Measurements from ENCODE around the gene EID3. TPM values are rescaled to one million over a fixed set of nuclear protein-coding genes. Genes with fewer than 3 reads are reported as not detected.
"Not testable (repeated sequence)": the region's sequence is repeated elsewhere in the genome, so short reads cannot be mapped to it uniquely, and the experiment has no call there.

EID3 gene
- total RNA-seq = 2.1 TPM
- long read RNA-seq = 0 reads

DNA sequence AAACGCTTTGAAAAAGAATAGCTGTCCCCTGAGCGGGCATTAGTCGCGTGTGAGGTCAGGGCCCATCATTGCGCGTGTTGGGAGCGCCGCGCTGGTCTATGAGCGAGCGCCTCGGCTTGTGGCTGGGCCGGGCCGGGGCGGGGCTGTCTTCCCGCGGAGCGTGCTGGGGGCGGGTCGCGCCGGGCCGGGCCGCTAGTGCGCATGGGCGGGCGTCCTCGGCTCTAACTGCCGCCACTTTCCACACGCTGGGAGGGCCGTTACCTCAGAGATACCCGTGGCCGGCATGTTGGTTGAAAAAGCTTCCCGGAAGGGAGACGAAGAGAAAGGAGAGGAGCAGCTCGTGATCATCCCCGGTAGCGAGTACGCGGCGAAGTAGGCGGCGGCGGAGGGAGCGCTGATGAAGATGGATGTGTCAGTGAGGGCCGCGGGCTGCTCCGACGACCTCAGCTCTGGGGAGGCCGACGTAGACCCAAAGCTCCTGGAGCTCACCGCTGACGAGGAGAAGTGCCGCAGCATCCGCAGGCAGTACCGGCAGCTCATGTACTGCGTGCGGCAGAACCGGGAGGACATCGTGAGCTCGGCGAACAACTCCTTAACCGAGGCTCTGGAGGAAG lies at the start of gene EID3:
Gene EID3 (plus strand): TSS at position 202 of the 614 bp plus-strand sequence. CDS start 196 bp downstream, at position 398.
- intact Hi-C loops (cut with DNase I) = loop anchor here (2.0 to 5.0 kb wide), 2 partner anchors 15 to 86 kb away; partner anchors contain the start of gene TXNRD1
- peak; percentile 96 for DNase-seq (ENCODE audit: low spot score)

DNA sequence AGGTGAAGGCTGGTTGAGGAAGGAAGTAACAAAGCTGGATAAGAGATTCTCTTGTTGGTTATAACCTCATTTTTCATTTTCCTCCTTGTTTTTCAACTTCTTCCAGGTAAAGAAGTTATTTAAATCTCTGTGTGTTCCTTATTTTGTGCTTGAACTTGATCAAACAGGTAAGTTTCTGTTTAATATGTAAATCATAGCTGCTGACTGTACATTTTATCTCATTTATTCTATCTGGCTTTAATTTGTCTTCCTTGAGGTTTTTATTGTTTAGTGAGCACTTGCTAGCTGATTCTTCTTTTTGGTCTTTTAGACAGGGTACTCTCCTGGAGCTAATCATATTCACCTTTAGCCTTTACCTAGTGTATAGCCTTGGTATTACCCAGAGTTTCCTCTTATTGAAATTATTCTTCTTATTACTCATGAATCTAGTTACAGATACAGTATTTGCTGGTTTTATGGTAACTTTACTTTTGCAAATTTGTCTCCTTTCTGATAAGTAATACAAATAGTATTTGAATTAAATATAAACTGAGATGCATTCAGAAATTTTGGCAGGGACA lies 45.5 kb upstream of the EID3 start:
- no peak for DNase-seq (ENCODE audit: low spot score)
- intact Hi-C loops (cut with DNase I) = no loop called here

- intact Hi-C loops (cut with DNase I) = no loop called here
- no peak for DNase-seq (ENCODE audit: low spot score)
Measured at GRCh38 chr12:104258476-104259067, 45.0 kb upstream of the EID3 start.

GRCh38 chr12:104263026-104263425 lies 40.5 kb upstream of the EID3 start:
- intact Hi-C loops (cut with DNase I) = no loop called here
- no peak for DNase-seq (ENCODE audit: low spot score)

DNA sequence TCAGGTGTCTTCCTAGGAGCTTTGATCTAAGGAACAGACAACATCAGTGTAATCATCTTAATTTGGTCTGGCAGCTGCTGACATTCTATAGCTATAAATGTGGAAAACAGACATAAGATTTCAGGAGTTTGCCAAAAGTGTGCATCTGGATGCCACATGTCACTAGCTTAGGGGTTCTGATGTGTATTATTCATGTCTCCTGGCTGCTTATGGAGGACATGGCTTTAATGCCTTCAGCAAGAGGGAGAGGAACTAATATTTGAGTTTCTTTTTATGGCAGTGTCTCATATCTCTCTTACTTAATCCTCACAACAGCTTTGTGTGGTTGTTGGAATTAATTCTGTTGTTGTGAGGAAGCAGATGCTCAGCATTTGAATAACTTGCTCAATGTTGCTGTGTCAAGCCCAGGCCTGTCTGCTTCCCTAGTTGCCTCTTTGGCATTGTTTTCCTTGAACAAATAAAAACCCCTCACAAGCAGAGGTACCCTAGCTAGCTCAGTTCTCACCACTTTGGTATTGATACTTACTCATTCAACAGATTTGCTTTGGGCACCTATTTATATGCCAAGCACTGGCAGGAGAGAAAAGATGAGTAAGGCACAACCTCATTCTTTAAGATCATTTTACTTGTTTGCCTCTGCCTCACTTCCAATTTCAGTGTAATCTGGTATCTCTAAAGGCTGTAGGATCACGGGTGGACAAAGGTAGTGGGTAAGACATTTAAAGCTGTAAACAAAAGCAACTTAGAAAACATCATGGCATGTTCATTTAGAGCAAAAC lies 39.8 kb upstream of the EID3 start:
- intact Hi-C loops (cut with DNase I) = no loop called here

DNA sequence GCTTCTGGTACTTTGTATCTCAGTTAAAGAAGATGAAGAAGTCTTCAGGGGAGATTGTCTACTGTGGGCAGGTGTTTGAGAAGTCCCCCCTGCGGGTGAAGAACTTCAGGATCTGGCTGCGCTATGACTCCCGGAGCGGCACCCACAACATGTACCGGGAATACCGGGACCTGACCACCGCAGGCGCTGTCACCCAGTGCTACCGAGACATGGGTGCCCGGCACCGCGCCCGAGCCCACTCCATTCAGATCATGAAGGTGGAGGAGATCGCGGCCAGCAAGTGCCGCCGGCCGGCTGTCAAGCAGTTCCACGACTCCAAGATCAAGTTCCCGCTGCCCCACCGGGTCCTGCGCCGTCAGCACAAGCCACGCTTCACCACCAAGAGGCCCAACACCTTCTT lies 38.1 kb upstream of the EID3 start:
- DNase-seq (ENCODE audit: low spot score); intact Hi-C loops (cut with DNase I): not testable (repeated sequence)

More for the DNA sequence above, 39.8 kb upstream of the EID3 start:
- DNase-seq (ENCODE audit: low spot score) = no peak

DNA sequence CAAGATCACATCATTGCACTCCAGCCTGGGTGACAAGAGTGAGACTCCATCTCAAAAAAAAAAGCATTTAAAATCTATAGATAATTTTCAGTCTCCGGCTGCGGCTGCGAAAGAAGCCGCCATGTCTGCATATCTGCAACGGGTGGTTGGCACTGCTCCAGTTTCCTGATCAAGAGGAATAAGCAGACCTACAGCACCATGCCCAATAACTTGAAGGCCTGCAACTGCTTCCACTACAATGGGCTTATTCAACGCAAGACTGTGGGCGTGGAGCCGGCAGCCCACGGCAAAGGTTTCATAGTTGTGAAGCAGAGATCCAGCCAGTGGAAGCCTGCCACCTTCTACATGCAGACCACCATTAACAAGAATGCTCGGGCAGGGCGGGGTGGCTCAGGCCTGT lies 30.6 kb upstream of the EID3 start:
- intact Hi-C loops (cut with DNase I) = no loop called here
- no peak for DNase-seq (ENCODE audit: low spot score)

DNA sequence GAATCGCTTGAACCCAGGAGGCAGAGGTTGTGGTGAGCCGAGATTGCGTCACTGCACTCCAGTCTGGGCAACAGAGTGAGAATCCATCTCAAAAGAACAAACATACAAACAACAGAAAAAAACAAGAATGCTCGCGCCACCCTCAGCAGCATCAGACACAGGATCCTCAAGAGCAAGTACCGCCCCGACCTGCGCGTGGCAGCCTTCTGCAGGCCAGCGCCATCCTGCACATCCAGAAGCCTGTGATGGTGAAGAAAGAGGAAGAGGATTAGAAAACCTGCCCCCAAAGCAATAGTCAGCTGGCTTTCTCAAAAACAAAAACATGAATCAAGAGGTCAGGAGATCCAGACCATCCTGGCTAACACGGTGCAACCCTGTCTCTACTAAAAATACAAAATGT lies 30.0 kb upstream of the EID3 start:
- intact Hi-C loops (cut with DNase I) = no loop called here
- DNase-seq (ENCODE audit: low spot score) = no peak

DNA sequence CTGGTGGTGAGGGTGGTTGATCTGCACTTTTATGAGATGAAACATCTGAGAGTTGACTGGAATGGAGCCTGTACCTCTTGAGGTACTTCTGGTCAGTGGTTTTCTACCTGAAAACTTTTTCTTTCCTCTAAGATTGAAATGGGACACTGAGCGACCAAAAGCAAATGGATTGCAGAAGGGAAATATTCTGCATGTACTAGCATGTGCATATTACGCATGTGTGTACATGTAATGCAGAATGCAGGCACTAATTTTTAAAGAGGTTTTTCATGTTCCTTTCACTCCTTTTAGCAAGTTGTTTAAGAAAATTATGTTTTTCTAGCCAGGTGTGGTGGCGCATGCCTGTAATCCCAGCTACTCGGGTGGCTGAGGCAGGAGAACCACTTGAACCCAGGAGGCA lies 28.7 kb upstream of the EID3 start:
- intact Hi-C loops (cut with DNase I) = no loop called here
- DNase-seq (ENCODE audit: low spot score) = no peak

DNA sequence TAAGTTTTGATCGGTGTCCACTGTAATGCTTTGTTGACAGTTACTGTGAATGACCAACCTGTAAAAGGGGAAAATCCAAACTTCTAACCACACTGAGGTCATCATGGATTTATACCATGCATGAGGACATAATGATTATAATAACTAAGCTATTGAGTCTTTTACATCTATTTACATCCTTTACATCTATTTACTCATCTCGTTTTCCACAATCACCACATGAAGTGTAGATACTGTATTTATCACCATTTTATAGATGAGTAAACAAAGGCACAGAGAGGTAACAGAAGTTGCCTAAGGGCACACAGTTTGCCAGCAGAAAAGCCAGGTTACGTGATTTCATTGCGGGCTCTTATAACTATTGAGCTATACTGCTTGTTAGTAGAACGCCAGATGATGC lies 27.9 kb upstream of the EID3 start:
- intact Hi-C loops (cut with DNase I) = no loop called here
- no peak for DNase-seq (ENCODE audit: low spot score)

GRCh38 chr12:104276273-104277131 lies 27.0 kb upstream of the EID3 start:
- no peak for DNase-seq (ENCODE audit: low spot score)
- intact Hi-C loops (cut with DNase I) = no loop called here

- intact Hi-C loops (cut with DNase I) = no loop called here
- DNase-seq (ENCODE audit: low spot score) = no peak
Measured at GRCh38 chr12:104279164-104279563, 24.4 kb upstream of the EID3 start.

DNA sequence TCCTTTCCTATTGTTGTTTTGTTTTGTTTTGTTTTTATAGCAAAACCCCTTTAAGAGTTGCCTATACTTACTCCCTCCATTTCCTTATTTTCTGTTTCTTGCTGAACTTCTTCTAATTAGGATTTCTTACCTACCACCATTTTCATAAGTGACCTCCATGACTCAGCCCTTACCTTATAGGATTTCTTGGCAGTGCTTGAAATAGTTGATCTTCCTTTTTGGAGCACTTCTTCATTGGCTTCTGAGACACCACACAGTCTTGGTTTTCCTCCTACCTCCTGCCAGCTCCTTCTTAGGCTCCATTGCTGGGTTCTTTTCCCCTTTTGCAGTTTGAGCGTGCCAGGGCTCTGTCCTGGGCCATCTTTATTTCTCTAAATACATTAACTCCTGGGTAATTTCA lies 23.4 kb upstream of the EID3 start:
- intact Hi-C loops (cut with DNase I) = no loop called here

DNA sequence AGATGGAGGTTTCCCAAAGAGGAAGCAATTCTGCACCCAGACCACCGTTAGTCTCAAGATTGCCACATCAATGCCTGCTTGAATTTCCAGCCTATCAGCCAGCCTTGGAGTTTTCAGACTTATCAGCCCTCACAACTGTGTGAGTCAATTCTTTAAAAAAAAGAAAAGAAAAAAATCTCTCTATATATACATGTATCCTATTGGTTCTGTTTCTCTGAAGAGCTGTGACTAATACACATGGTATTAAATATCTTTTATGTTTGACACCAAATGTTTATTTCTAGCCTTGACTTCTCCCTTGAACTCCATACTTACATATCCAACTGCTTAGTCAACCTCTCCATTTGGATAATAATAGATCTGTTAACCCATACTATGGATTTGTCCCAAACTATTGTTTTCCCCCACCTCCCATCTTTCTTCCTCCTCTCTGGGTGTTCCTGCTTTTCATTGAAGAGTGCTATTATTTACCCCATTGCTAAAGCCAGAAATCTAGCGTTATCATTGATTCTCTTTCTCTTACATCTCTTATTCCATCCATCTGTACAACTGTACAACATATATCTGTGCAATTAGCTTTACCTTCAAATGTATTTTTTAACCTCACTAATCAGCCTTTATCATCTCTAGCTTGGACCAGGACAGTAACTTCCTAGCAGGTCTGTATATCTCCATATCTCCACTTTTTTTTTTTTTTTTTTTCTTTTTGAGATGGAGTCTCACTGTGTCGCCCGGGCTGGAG lies 22.7 kb upstream of the EID3 start:
- intact Hi-C loops (cut with DNase I) = no loop called here
- no peak for DNase-seq (ENCODE audit: low spot score)

More for the DNA sequence above, 23.4 kb upstream of the EID3 start:
- no peak for DNase-seq (ENCODE audit: low spot score)

- intact Hi-C loops (cut with DNase I) = no loop called here
- DNase-seq (ENCODE audit: low spot score) = no peak
Measured at GRCh38 chr12:104281636-104282035, 21.9 kb upstream of the EID3 start.

- intact Hi-C loops (cut with DNase I) = no loop called here
- no peak for DNase-seq (ENCODE audit: low spot score)
Measured at GRCh38 chr12:104282109-104282508, 21.4 kb upstream of the EID3 start.

GRCh38 chr12:104285740-104286515 lies 17.6 kb upstream of the EID3 start:
- no peak for DNase-seq (ENCODE audit: low spot score)
- intact Hi-C loops (cut with DNase I) = loop anchor here (1.0 to 5.0 kb wide), 2 partner anchors 67 to 171 kb away; partner anchors contain the start of gene CHST11

All from cardiac septum (tissue), 1 donor.